IMR-90 (cell line): ENCODE measurements around the gene PLD5. TPM values are rescaled to one million over a fixed set of nuclear protein-coding genes. Genes with fewer than 3 reads are reported as not detected.

Source experiments
- ATAC-seq: fragments of 200-7000 bp; cut with Tn5 transposase; 2 replicates; pipeline ENCODE4 v1.9.1; 2020; ENCODE audit warnings: low read depth, mild to moderate bottlenecking, moderate library complexity
- BruUV-seq: library from RNA; stranded (reverse); fragments of 400-500 nt; replicated peaks from 2 replicates; lab custom pipeline; 2021; lab: Mats Ljungman, UMichigan
- CTCF ChIA-PET: fragments of 300-600 bp; formaldehyde crosslinking; extraction: SDS; loops from one replicate; lab custom pipeline; 2021; ENCODE audit warnings: antibody characterized with exemption; lab: Yijun Ruan, JAX
- POLR2A ChIA-PET: fragments of 300-600 bp; sonication (Branson Sonifier 250); formaldehyde crosslinking; loops from one replicate; lab custom pipeline; 2022; ENCODE audit warnings: antibody characterized with exemption; ENCODE audit not compliant: unreplicated experiment; lab: Charles Lee
- DNase-seq: peaks from one replicate; pipeline ENCODE4 v3.0.0; 2013
- H2AFZ ChIP-seq: replicated peaks from 2 replicates; pipeline ENCODE3; 2013; ENCODE audit warnings: low read length, mild to moderate bottlenecking; ENCODE audit not compliant: poor library complexity
- H2AK5ac ChIP-seq: 2 replicates; pipeline ENCODE4 v1.6.1; 2013; ENCODE audit warnings: low read depth, low read length, inconsistent platforms
- H2AK9ac ChIP-seq: replicated peaks from 2 replicates; pipeline ENCODE3; 2013; ENCODE audit warnings: mild to moderate bottlenecking, low read depth, low read length, moderate library complexity; ENCODE audit not compliant: poor library complexity
- H2BK120ac ChIP-seq: 2 replicates; pipeline ENCODE4 v1.6.1; 2013; ENCODE audit warnings: low read depth, low read length, inconsistent platforms
- H2BK15ac ChIP-seq: 3 replicates; pipeline ENCODE4 v1.6.1; 2013; ENCODE audit warnings: low read depth, low read length, inconsistent platforms
- H2BK20ac ChIP-seq: 2 replicates; pipeline ENCODE4 v1.6.1; 2013; ENCODE audit warnings: low read depth, mild to moderate bottlenecking, inconsistent platforms, low read length, moderate library complexity
- H2BK5ac ChIP-seq: 2 replicates; pipeline ENCODE4 v1.6.1; 2013; ENCODE audit warnings: mild to moderate bottlenecking, low read depth, low read length, inconsistent platforms; ENCODE audit not compliant: poor library complexity, severe bottlenecking
- H3K14ac ChIP-seq: replicated peaks from 2 replicates; pipeline ENCODE4 v1.6.1; 2013; ENCODE audit warnings: low read depth, low read length, inconsistent platforms
- H3K18ac ChIP-seq: 2 replicates; pipeline ENCODE4 v1.6.1; 2013; ENCODE audit warnings: low read depth, low read length, control low read depth
- H3K23ac ChIP-seq: 2 replicates; pipeline ENCODE4 v1.6.1; 2013; ENCODE audit warnings: low read depth, low read length, inconsistent platforms
- H3K27ac ChIP-seq: 2 replicates; pipeline ENCODE4 v1.5.1; 2013; ENCODE audit warnings: mild to moderate bottlenecking, control low read depth, low read length; ENCODE audit not compliant: insufficient read depth
- H3K27me3 ChIP-seq: 2 replicates; pipeline ENCODE4 v1.6.1; 2013; ENCODE audit warnings: low read length; ENCODE audit not compliant: control insufficient read depth, insufficient read depth
- H3K36me3 ChIP-seq: 2 replicates; pipeline ENCODE4 v1.6.1; 2013; ENCODE audit warnings: low read length, mixed read lengths; ENCODE audit not compliant: control insufficient read depth, insufficient read depth
- H3K4ac ChIP-seq: 2 replicates; pipeline ENCODE4 v1.6.1; 2013; ENCODE audit warnings: low read depth, low read length, inconsistent platforms
- H3K4me1 ChIP-seq: 2 replicates; pipeline ENCODE4 v1.6.1; 2013; ENCODE audit warnings: low read length, mixed read lengths; ENCODE audit not compliant: control insufficient read depth, insufficient read depth
- H3K4me2 ChIP-seq: 2 replicates; pipeline ENCODE4 v1.6.1; 2013; ENCODE audit warnings: low read depth, mild to moderate bottlenecking, control low read depth, low read length, moderate library complexity
- H3K4me3 ChIP-seq: 2 replicates; pipeline ENCODE4 v1.5.1; 2013; ENCODE audit warnings: low read depth, mild to moderate bottlenecking, control low read depth, low read length, moderate library complexity; ENCODE audit not compliant: insufficient read depth
- H3K56ac ChIP-seq: 2 replicates; pipeline ENCODE4 v1.6.1; 2013; ENCODE audit warnings: low read length, inconsistent platforms; ENCODE audit not compliant: insufficient read depth; ENCODE audit errors: extremely low read depth
- H3K79me1 ChIP-seq, 2 experiments: 2 replicates each; pipeline ENCODE4 v1.6.1; 2013; ENCODE audit warnings: low read length in 2 of 2, inconsistent platforms in 1 of 2, low read depth in 1 of 2
- H3K9ac ChIP-seq: 2 replicates; pipeline ENCODE4 v1.6.1; 2013; ENCODE audit warnings: low read depth, low read length, control low read depth
- H3K9me1 ChIP-seq: 2 replicates; pipeline ENCODE4 v1.6.1; 2013; ENCODE audit warnings: low read length, inconsistent platforms; ENCODE audit not compliant: insufficient read depth
- H3K9me3 ChIP-seq: 2 replicates; pipeline ENCODE4 v1.6.1; 2013; ENCODE audit warnings: low read length; ENCODE audit not compliant: control insufficient read depth, insufficient read depth
- H4K20me1 ChIP-seq: 2 replicates; pipeline ENCODE4 v1.6.1; 2013; ENCODE audit warnings: low read length, inconsistent platforms; ENCODE audit not compliant: insufficient read depth
- H4K5ac ChIP-seq: 2 replicates; pipeline ENCODE4 v1.6.1; 2013; ENCODE audit warnings: mild to moderate bottlenecking, low read depth, low read length, control low read depth
- H4K8ac ChIP-seq, 2 experiments: 2 replicates each; pipeline ENCODE4 v1.6.1; 2013; ENCODE audit warnings: low read depth in 2 of 2, low read length in 2 of 2, control low read depth in 1 of 2, inconsistent platforms in 1 of 2
- H4K91ac ChIP-seq: 2 replicates; pipeline ENCODE4 v1.6.1; 2013; ENCODE audit warnings: low read depth, low read length, inconsistent platforms; ENCODE audit not compliant: insufficient read depth
- BHLHE40 ChIP-seq: fragments of 150-350 bp; IDR thresholded peaks from 2 replicates; pipeline ENCODE4 v1.6.1; 2016; ENCODE audit warnings: mild to moderate bottlenecking, low read depth, low read length
- CEBPB ChIP-seq: IDR thresholded peaks from 2 replicates; pipeline ENCODE4 v1.6.1; 2012; ENCODE audit warnings: low read depth, low read length, improper control_type of control experiment
- CHD1 ChIP-seq: IDR thresholded peaks from 2 replicates; pipeline ENCODE4 v1.6.1; 2012; ENCODE audit warnings: low read depth, low read length, improper control_type of control experiment
- CTCF ChIP-seq: conservative IDR thresholded peaks from 2 replicates; pipeline ENCODE4 v1.5.1; 2012; ENCODE audit warnings: mild to moderate bottlenecking, low read depth, low read length, improper control_type of control experiment
- ELK1 ChIP-seq: fragments of 150-350 bp; IDR thresholded peaks from 2 replicates; pipeline ENCODE4 v1.6.1; 2016; ENCODE audit warnings: low read depth, mild to moderate bottlenecking, low read length, moderate library complexity, borderline replicate concordance
- FOS ChIP-seq: fragments of 150-350 bp; IDR thresholded peaks from 2 replicates; pipeline ENCODE4 v1.6.1; 2016; ENCODE audit warnings: low read depth, low read length
- MAFK ChIP-seq: IDR thresholded peaks from 2 replicates; pipeline ENCODE4 v1.6.1; 2012; ENCODE audit warnings: low read depth, low read length, improper control_type of control experiment
- MAZ ChIP-seq: IDR thresholded peaks from 2 replicates; pipeline ENCODE4 v1.6.1; 2012; ENCODE audit warnings: low read depth, mild to moderate bottlenecking, low read length, improper control_type of control experiment, moderate library complexity, borderline replicate concordance
- MXI1 ChIP-seq: IDR thresholded peaks from 2 replicates; pipeline ENCODE4 v1.6.1; 2012; ENCODE audit warnings: low read depth, mild to moderate bottlenecking, low read length, moderate library complexity, borderline replicate concordance
- NFE2L2 ChIP-seq: fragments of 150-350 bp; IDR thresholded peaks from 2 replicates; pipeline ENCODE4 v1.6.1; 2016; ENCODE audit warnings: low read depth, mild to moderate bottlenecking, low read length
- POLR2A ChIP-seq: IDR thresholded peaks from 2 replicates; pipeline ENCODE4 v1.6.1; 2012; ENCODE audit warnings: mild to moderate bottlenecking, low read depth, low read length
- RAD21 ChIP-seq: IDR thresholded peaks from 2 replicates; pipeline ENCODE4 v1.6.1; 2012; ENCODE audit warnings: low read length, improper control_type of control experiment
- RCOR1 ChIP-seq: IDR thresholded peaks from 2 replicates; pipeline ENCODE4 v1.6.1; 2012; ENCODE audit warnings: mild to moderate bottlenecking, low read length, improper control_type of control experiment; ENCODE audit not compliant: insufficient replicate concordance
- RFX5 ChIP-seq: IDR thresholded peaks from 2 replicates; pipeline ENCODE4 v1.8.0; 2012; ENCODE audit warnings: low read depth, mild to moderate bottlenecking, low read length, moderate library complexity
- SMC3 ChIP-seq: fragments of 150-350 bp; IDR thresholded peaks from 2 replicates; pipeline ENCODE4 v1.6.1; 2016; ENCODE audit warnings: low read depth, mild to moderate bottlenecking, antibody characterized with exemption, low read length, moderate library complexity
- USF2 ChIP-seq: fragments of 150-350 bp; IDR thresholded peaks from 2 replicates; pipeline ENCODE4 v1.6.1; 2017; ENCODE audit warnings: mild to moderate bottlenecking, antibody characterized with exemption, low read length, low read depth
- WGBS, 2 experiments: methylation state at CpG; one replicate each; pipeline versions ENCODE4 v1.1.5 to v1.1.7; 2013; ENCODE audit warnings: missing lambda C conversion rate in 2 of 2; ENCODE audit not compliant: insufficient read length in 1 of 2; ENCODE audit errors: extremely low coverage in 2 of 2; 5-methylcytosine and 5-hydroxymethylcytosine counted together
- dilution Hi-C: fragments of 300-500 bp; cut with HindIII; formaldehyde crosslinking; loops from one replicate; pipeline ENCODE4 v1.14.3; 2018; ENCODE audit warnings: low sequenced_read_pairs; ENCODE audit not compliant: unreplicated experiment
- in situ Hi-C: fragments of 300-500 bp; cut with MboI; formaldehyde crosslinking; loops from 3 replicates; pipeline ENCODE4 v1.14.3; 2019; ENCODE audit warnings: low sequenced_read_pairs, inconsistent platforms, mixed read lengths
- intact Hi-C: fragments of 100-400 bp; cut with micrococcal nuclease; formaldehyde crosslinking; loops from 2 replicates; pipeline ENCODE4 v1.10.0; 2022
- polyA plus RNA-seq, 3 experiments: library from polyadenylated mRNA; depleted of rRNA; stranded (reverse); fragments of >200 nt; gene quantifications; 2 replicates each; pipeline ENCODE4 v1.2.3, GENCODE V29; 2012; ENCODE audit warnings: low replicate concordance in 1 of 3
- total RNA-seq: library from RNA; depleted of rRNA; stranded (reverse); fragments of >200 nt; gene quantifications from 2 replicates; pipeline ENCODE4 v1.2.3, GENCODE V29; 2012

Gene PLD5
- total and polyA plus RNA-seq, 2 of the 4 experiments (the other 2 are of a cell fraction), result not detected

- H3K36me3 ChIP-seq, result no peaks in the 10 kb centered on the region
- no peaks in the 10 kb centered on the region for H3K27me3 ChIP-seq
- TF ChIP-seq CHD1, result no peak
- no peak for TF ChIP-seq SMC3
- TF ChIP-seq MXI1, result no peak
- no peak for TF ChIP-seq CEBPB
- TF ChIP-seq BHLHE40, result no peak
- TF ChIP-seq RAD21, result no peak
- TF ChIP-seq FOS, result no peak
- TF ChIP-seq RFX5, result no peak
- no peak for TF ChIP-seq MAZ
- no peak for TF ChIP-seq NFE2L2
- TF ChIP-seq MAFK, result no peak
- TF ChIP-seq ELK1, result no peak
- TF ChIP-seq CTCF, result no peak
- no peak for TF ChIP-seq USF2
- TF ChIP-seq POLR2A, result no peak
- TF ChIP-seq RCOR1, result no peak
- no peak overlapping the region for H2BK5ac ChIP-seq
- H3K23ac ChIP-seq, result no peak overlapping the region
- BruUV-seq, result no TSS peak
- H2AK5ac ChIP-seq, result no peak overlapping the region
- H3K56ac ChIP-seq, result no peak overlapping the region
- H2AK9ac ChIP-seq, result no peak overlapping the region
- dilution Hi-C loops, result no loop called here
- H3K79me1 ChIP-seq, result no peaks in the 10 kb centered on the region
- H4K20me1 ChIP-seq, result no peaks in the 10 kb centered on the region
- no peak overlapping the region for H2AFZ ChIP-seq
- no peak overlapping the region for H2BK120ac ChIP-seq
- H3K9me3 ChIP-seq, result no peaks in the 10 kb centered on the region; the same call in 1 of the 2 replicates
- no peak overlapping the region for H2BK15ac ChIP-seq
- H3K4ac ChIP-seq, result no peak overlapping the region
- no peak overlapping the region for H2BK20ac ChIP-seq
- in situ Hi-C loops, result no loop called here
- H3K4me1 ChIP-seq, result no peaks in the 10 kb centered on the region
- intact Hi-C loops, result no loop called here
- H4K8ac ChIP-seq, result no peak overlapping the region
- H3K4me3 ChIP-seq, result no peak overlapping the region
- no peak overlapping the region for H3K4me2 ChIP-seq
- 9% methylated on average over 3 of the region's 4 CpGs; no CpG with 5 or more reads in 1 of the 2 experiments for WGBS, 2 experiments
- POLR2A ChIA-PET, result no interaction called here
- no peaks in the 10 kb centered on the region for H3K9me1 ChIP-seq
- CTCF ChIA-PET, result no interaction called here
- H4K91ac ChIP-seq, result no peak overlapping the region
- H4K5ac ChIP-seq, result no peak overlapping the region
- H3K9ac ChIP-seq, result no peak overlapping the region
- no peak overlapping the region for H3K18ac ChIP-seq
- ATAC-seq, result no peak
- no peak overlapping the region for H3K14ac ChIP-seq
- DNase-seq, result no peak
- no peak overlapping the region for H3K27ac ChIP-seq
These were observed 491.1 kb downstream of the PLD5 start for GRCh38 chr1:242033447-242033846.
